ENCODE data around the gene LRRC7.

The LRRC7 gene

GRCh38 chr1:70090875-70091274, 523.2 kb downstream of the LRRC7 start:
- no peak for DNase-seq (ENCODE audit: low read depth, low spot score)

DNA sequence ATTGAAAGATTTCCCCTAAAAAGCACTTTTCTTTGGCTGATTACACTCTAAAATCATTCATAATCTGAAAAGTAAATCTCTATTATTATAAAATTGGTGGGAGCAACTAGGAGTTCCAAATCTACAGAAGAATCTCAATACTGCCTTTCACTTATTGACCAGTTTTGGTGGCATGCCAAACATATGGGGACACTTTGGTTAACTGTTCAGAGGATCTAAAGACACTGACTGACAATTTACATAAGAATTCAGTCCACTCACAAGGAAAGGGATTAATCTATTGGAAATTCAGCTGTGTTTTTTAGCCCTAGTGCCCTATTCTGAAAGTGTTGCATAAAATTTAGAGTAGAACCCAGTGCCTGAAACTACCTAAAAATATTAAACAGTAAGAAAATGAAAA, 524.1 kb downstream of the LRRC7 start:
- DNase-seq (ENCODE audit: low read depth, low spot score): no peak

GRCh38 chr1:70092526-70092925, 524.8 kb downstream of the LRRC7 start:
- DNase-seq (ENCODE audit: low read depth, low spot score): no peak

GRCh38 chr1:70093250-70093975, 525.7 kb downstream of the LRRC7 start:
- DNase-seq (ENCODE audit: low read depth, low spot score): no peak

- no peak for DNase-seq (ENCODE audit: low read depth, low spot score)
These were observed 533.5 kb downstream of the LRRC7 start for GRCh38 chr1:70101231-70101630.

- DNase-seq (ENCODE audit: low read depth, low spot score): no peak
These were observed 534.1 kb downstream of the LRRC7 start for GRCh38 chr1:70101774-70102173.

GRCh38 chr1:70103770-70104169, 536.0 kb downstream of the LRRC7 start:
- DNase-seq (ENCODE audit: low read depth, low spot score): no peak

- no peak for DNase-seq (ENCODE audit: low read depth, low spot score)
These were observed 541.5 kb downstream of the LRRC7 start for GRCh38 chr1:70109241-70109640.

- no peak for DNase-seq (ENCODE audit: low read depth, low spot score)
These were observed 545.1 kb downstream of the LRRC7 start for GRCh38 chr1:70112838-70113237.

GRCh38 chr1:70115315-70115714, 547.6 kb downstream of the LRRC7 start:
- DNase-seq (ENCODE audit: low read depth, low spot score): no peak

- no peak for DNase-seq (ENCODE audit: low read depth, low spot score)
These were observed 549.3 kb downstream of the LRRC7 start for GRCh38 chr1:70117046-70117445.

- no peak for DNase-seq (ENCODE audit: low read depth, low spot score)
These were observed 566.4 kb downstream of the LRRC7 start for GRCh38 chr1:70134148-70134547.

DNA sequence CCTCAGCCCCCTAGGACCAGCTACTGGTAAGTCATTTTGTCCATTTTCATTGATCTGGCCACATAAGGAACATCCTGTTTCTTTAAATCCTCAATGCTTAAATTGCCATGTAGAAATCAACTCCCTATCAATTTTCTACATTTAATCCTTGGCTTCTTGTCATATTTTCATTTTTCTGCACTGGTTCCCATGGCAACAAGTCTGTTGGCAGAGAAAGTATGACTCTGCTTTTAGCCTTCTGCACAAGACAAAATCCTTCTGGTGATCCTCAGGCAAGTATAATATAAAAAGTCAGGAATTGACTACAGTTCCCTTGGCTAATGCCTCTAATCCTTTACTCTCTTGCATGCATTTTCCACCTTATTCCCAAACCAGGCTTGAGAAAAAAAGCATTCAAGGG, 572.6 kb downstream of the LRRC7 start:
- no peak for DNase-seq (ENCODE audit: low read depth, low spot score)

DNA sequence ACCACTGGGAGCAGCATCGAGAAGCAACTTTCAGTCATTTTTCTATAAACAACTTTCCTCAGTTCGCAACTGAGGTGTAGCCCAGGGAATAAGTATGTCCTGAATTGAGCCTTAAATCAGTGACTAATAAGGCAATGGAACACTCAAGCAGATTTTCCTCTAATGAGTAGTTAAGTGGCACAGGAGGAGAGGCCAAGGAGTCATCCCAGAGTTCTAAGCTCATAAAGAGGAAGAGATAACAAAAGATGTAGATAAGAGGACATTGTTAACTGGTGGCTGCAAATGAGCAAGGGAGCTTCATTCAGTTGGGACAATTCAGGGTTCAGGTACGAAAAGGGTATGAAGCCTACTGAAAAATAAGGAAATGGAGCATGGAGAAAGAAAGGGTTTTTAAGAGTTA, 573.2 kb downstream of the LRRC7 start:
- DNase-seq (ENCODE audit: low read depth, low spot score): no peak

GRCh38 chr1:70142075-70142474, 574.4 kb downstream of the LRRC7 start:
- no peak for DNase-seq (ENCODE audit: low read depth, low spot score)

GRCh38 chr1:70143048-70143659, 575.4 kb downstream of the LRRC7 start:
- DNase-seq (ENCODE audit: low read depth, low spot score): no peak

- DNase-seq (ENCODE audit: low read depth, low spot score): no peak
These were observed 578.8 kb downstream of the LRRC7 start for GRCh38 chr1:70146488-70146887.

- no peak for DNase-seq (ENCODE audit: low read depth, low spot score)
These were observed 582.7 kb downstream of the LRRC7 start for GRCh38 chr1:70150444-70150843.

GRCh38 chr1:70153739-70154138, 586.0 kb downstream of the LRRC7 start:
- DNase-seq (ENCODE audit: low read depth, low spot score): no peak

DNA sequence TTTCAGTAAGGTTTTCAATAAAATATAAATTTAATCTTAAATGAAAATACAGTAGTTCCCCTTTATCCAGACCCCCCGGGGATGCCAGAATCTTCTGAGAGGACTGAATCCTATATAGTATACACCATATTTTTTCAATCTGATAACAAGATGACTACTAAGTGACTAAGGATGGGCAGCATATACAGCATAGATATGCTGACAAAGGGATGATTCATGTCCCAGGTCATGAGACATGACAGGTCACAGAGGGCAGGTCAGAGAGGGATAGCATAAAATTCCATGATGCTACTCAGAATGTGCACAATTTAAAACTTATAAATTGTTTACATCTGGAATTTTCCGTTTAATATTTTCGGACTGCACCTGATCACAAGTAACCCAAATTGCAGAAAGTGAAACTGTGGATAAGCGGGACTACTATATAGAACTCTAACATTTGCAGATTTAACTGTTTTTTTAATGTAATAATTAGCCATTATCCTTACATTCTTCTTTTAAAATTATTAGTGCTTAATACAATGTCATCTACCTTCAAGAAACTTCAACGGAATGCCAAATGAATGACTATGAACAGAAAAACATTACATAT, 588.9 kb downstream of the LRRC7 start:
- DNase-seq (ENCODE audit: low read depth, low spot score): no peak

DNA sequence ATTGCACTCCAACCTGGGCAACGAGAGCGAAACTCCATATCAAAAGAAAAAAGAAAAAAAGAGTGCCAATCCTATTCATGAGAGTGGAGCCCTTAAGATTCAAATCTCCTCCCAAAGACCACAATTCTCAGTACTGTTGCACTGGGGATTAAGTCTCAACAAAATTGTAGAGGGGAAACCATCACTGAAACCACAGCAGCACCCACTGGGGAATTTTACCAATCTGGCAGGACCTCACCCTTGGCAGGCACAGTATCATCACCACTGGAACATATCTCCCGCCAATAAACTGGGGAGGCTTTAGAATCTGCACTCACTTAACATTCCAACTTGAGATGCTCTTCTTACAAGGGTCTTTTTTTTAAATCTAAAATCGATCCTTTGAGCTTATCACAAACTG, 596.6 kb downstream of the LRRC7 start:
- no peak for DNase-seq (ENCODE audit: low read depth, low spot score)

- no peak for DNase-seq (ENCODE audit: low read depth, low spot score)
These were observed 600.6 kb downstream of the LRRC7 start for GRCh38 chr1:70168283-70168682.

Data from iPS DF 19.7 (cell line).